Measurements from ENCODE around the gene FAM184A.

- TF ChIP-seq ZNF24 (IDR thresholded peaks at IDR 0.05) (no peak), CEBPB (IDR thresholded peaks at IDR 0.05; ENCODE audit: borderline replicate concordance in 1 of 2, low read depth in 2 of 2, low read length in 2 of 2) (no peak), CHD2 (IDR thresholded peaks at IDR 0.05; ENCODE audit: borderline replicate concordance, low read depth, low read length) (no peak), ATF3 (IDR thresholded peaks at IDR 0.05; ENCODE audit: borderline replicate concordance, extremely low read depth, low read depth, low read length) (no peak)
These were observed 146.0 kb downstream of the FAM184A start for GRCh38 chr6:118932421-118932820.

Data from GM12878 (cell line).